ENCODE measurements around the gene SCRN1.

- no peak for TF ChIP-seq CTCF (conservative IDR thresholded peaks at IDR 0.05; ENCODE audit: low read length)
- TF ChIP-seq EZH2phosphoT487 (IDR thresholded peaks at IDR 0.05; ENCODE audit: borderline replicate concordance, low read depth, low read length) = no peak
Measured at GRCh38 chr7:29926741-29927140, 62.9 kb downstream of the SCRN1 start.

All from OCI-LY7 (cell line).